K562 (cell line): ENCODE results near the gene ZNF503. TPM values are rescaled to one million over a fixed set of nuclear protein-coding genes. Genes with fewer than 3 reads are reported as not detected.

Experiments used
- NCOR1 ChIP-seq: fragments of 450-650 bp; IDR thresholded peaks from 2 replicates; pipeline ENCODE4 v1.6.1; 2016; ENCODE audit warnings: mild to moderate bottlenecking, moderate library complexity
- ZBTB1 ChIP-seq: sonication (generic); formaldehyde crosslinking; IDR thresholded peaks from 2 replicates; pipeline ENCODE4 v1.8.1; 2023; ENCODE audit warnings: missing genetic modification reagents, low read depth, mild to moderate bottlenecking, borderline replicate concordance
- polyA plus RNA-seq, 8 experiments: library from polyadenylated mRNA; depleted of rRNA in 4 of 8; stranded (reverse) in 5 of 8; unstranded in 3 of 8; fragments of >200 nt; fragmentation: Nextera tagmentation in 2 of 8; fragmentation: Illumina TruSeq in 1 of 8; extraction: Ambion mirVana in 2 of 8; extraction: Trizol in 1 of 8; gene quantifications; 2 replicates each; pipeline versions ENCODE4 v1.2.1 to v1.2.3, GENCODE V29; 2011 to 2014; ENCODE audit warnings: inconsistent platforms in 1 of 8, missing spikeins in 1 of 8
- total RNA-seq, 7 experiments: library from RNA; depleted of rRNA in 6 of 7; stranded (reverse); fragments of >200 nt in 6 of 7; fragmentation: Illumina TruSeq in 2 of 7; extraction: Trizol in 2 of 7; gene quantifications; 2 replicates each; pipeline versions ENCODE4 v1.2.1 to v1.2.3, GENCODE V29; 2011 to 2021; ENCODE audit warnings: low replicate concordance in 1 of 7
- TF ChIP-seq, protein P1 (sequence below): fragments of 450-650 bp; IDR thresholded peaks from 2 replicates; pipeline ENCODE4 v1.6.1; 2018; ENCODE audit not compliant: partially characterized antibody
- TF ChIP-seq, protein P2 (sequence below), 2 experiments: fragments of 450-650 bp in 1 of 2; sonication (generic) in 1 of 2; formaldehyde crosslinking in 1 of 2; IDR thresholded peaks; 2 replicates each; pipeline versions ENCODE4 v1.7.1 to v1.9.0; 2016 to 2022; ENCODE audit warnings: inconsistent platforms in 1 of 2, mild to moderate bottlenecking in 1 of 2, missing genetic modification reagents in 1 of 2
- TF ChIP-seq, protein P3 (sequence below): fragments of 450-650 bp; formaldehyde crosslinking; IDR thresholded peaks from 2 replicates; pipeline ENCODE4 v1.4.0; 2022; ENCODE audit warnings: missing genetic modification characterization
- TF ChIP-seq, protein P4 (sequence below): sonication (generic); formaldehyde crosslinking; IDR thresholded peaks from 2 replicates; pipeline ENCODE4 v1.8.1; 2023; ENCODE audit warnings: mild to moderate bottlenecking, missing genetic modification reagents
- TF ChIP-seq, protein P5 (sequence below): sonication (generic); formaldehyde crosslinking; IDR thresholded peaks from 2 replicates; pipeline ENCODE4 v1.8.0; 2022; ENCODE audit warnings: mild to moderate bottlenecking, low read depth, missing genetic modification reagents

Gene ZNF503
- total and polyA plus RNA-seq, 9 of the 15 experiments (the other 6 are each of a cell fraction or from before 2014, with no cell fraction given): not detected

DNA sequence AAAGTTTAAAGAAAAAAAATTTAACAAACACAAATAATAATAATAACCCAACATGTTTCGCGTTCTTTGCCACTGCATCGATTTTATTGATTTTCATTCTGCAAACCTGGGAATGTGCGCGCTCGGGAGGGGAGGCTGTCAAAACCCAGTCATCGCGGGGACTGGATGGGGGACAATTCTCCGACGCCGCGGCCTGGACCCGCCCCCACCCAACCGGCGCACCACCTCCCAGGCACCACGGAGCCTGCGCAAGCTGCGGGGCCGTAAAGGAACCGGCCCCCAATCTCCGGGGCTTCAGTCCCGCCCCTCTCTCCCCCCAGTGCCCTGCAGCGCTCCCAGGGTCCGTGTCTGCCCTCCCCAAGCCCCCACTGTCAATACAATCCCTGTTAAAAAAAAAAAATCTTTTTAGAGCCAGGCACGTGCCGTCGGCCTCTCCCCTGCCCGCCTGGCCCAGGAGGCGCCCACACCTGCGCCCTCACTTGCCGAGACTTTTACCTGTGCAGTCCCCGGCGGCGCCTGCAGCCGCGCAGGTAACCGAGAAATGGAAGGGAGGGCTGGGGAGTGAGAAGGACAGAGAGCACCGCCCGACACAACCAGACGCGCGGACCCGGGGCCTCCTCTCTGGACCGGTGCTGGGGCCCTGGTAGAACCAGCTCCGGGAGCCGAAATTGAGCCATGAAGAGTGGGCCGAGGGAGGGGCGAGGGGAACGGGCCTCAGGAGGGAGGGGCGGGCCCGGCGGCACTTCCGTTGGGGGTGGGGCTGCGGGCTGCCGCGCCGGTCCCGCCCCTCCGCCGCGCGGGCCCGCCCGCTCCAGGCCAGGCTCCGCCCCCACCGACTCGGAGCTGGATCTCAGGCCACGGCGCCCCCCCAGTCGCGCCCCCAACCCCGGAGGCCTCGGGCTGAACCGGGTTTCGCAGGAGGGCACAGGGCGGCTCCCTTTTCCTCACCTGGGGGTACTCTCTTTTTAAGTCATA, 7.6 kb upstream of the ZNF503 start (continued):
- TF ChIP-seq, protein P1, sequence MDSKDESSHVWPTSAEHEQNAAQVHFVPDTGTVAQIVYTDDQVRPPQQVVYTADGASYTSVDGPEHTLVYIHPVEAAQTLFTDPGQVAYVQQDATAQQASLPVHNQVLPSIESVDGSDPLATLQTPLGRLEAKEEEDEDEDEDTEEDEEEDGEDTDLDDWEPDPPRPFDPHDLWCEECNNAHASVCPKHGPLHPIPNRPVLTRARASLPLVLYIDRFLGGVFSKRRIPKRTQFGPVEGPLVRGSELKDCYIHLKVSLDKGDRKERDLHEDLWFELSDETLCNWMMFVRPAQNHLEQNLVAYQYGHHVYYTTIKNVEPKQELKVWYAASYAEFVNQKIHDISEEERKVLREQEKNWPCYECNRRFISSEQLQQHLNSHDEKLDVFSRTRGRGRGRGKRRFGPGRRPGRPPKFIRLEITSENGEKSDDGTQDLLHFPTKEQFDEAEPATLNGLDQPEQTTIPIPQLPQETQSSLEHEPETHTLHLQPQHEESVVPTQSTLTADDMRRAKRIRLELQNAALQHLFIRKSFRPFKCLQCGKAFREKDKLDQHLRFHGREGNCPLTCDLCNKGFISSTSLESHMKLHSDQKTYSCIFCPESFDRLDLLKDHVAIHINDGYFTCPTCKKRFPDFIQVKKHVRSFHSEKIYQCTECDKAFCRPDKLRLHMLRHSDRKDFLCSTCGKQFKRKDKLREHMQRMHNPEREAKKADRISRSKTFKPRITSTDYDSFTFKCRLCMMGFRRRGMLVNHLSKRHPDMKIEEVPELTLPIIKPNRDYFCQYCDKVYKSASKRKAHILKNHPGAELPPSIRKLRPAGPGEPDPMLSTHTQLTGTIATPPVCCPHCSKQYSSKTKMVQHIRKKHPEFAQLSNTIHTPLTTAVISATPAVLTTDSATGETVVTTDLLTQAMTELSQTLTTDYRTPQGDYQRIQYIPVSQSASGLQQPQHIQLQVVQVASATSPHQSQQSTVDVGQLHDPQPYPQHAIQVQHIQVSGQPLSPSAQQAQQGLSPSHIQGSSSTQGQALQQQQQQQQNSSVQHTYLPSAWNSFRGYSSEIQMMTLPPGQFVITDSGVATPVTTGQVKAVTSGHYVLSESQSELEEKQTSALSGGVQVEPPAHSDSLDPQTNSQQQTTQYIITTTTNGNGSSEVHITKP: peak; percentile 27
- TF ChIP-seq, protein P2, sequence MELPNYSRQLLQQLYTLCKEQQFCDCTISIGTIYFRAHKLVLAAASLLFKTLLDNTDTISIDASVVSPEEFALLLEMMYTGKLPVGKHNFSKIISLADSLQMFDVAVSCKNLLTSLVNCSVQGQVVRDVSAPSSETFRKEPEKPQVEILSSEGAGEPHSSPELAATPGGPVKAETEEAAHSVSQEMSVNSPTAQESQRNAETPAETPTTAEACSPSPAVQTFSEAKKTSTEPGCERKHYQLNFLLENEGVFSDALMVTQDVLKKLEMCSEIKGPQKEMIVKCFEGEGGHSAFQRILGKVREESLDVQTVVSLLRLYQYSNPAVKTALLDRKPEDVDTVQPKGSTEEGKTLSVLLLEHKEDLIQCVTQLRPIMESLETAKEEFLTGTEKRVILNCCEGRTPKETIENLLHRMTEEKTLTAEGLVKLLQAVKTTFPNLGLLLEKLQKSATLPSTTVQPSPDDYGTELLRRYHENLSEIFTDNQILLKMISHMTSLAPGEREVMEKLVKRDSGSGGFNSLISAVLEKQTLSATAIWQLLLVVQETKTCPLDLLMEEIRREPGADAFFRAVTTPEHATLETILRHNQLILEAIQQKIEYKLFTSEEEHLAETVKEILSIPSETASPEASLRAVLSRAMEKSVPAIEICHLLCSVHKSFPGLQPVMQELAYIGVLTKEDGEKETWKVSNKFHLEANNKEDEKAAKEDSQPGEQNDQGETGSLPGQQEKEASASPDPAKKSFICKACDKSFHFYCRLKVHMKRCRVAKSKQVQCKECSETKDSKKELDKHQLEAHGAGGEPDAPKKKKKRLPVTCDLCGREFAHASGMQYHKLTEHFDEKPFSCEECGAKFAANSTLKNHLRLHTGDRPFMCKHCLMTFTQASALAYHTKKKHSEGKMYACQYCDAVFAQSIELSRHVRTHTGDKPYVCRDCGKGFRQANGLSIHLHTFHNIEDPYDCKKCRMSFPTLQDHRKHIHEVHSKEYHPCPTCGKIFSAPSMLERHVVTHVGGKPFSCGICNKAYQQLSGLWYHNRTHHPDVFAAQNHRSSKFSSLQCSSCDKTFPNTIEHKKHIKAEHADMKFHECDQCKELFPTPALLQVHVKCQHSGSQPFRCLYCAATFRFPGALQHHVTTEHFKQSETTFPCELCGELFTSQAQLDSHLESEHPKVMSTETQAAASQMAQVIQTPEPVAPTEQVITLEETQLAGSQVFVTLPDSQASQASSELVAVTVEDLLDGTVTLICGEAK (IDR thresholded peaks at IDR 0.05): peak; percentile 57; the same call in 1 of the 2 replicates
- TF ChIP-seq, protein P2 (CRISPR knock-in tag; IDR thresholded peaks at IDR 0.05): no peak
- TF ChIP-seq, protein P3, sequence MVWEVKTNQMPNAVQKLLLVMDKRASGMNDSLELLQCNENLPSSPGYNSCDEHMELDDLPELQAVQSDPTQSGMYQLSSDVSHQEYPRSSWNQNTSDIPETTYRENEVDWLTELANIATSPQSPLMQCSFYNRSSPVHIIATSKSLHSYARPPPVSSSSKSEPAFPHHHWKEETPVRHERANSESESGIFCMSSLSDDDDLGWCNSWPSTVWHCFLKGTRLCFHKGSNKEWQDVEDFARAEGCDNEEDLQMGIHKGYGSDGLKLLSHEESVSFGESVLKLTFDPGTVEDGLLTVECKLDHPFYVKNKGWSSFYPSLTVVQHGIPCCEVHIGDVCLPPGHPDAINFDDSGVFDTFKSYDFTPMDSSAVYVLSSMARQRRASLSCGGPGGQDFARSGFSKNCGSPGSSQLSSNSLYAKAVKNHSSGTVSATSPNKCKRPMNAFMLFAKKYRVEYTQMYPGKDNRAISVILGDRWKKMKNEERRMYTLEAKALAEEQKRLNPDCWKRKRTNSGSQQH: no peak
- TF ChIP-seq, protein P4, sequence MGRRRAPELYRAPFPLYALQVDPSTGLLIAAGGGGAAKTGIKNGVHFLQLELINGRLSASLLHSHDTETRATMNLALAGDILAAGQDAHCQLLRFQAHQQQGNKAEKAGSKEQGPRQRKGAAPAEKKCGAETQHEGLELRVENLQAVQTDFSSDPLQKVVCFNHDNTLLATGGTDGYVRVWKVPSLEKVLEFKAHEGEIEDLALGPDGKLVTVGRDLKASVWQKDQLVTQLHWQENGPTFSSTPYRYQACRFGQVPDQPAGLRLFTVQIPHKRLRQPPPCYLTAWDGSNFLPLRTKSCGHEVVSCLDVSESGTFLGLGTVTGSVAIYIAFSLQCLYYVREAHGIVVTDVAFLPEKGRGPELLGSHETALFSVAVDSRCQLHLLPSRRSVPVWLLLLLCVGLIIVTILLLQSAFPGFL (CRISPR knock-in tag): no peak
- TF ChIP-seq ZBTB1 (CRISPR knock-in tag) (no peak), NCOR1 (no peak)
- TF ChIP-seq, protein P5, sequence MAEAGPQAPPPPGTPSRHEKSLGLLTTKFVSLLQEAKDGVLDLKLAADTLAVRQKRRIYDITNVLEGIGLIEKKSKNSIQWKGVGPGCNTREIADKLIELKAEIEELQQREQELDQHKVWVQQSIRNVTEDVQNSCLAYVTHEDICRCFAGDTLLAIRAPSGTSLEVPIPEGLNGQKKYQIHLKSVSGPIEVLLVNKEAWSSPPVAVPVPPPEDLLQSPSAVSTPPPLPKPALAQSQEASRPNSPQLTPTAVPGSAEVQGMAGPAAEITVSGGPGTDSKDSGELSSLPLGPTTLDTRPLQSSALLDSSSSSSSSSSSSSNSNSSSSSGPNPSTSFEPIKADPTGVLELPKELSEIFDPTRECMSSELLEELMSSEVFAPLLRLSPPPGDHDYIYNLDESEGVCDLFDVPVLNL (CRISPR knock-in tag): no peak
